ENCODE measurements around the gene ZNF644.

The ZNF644 gene

GRCh38 chr1:91022518-91022929 is 689 bp upstream of the ZNF644 start:
- Histone ChIP-seq H3K4me3 (peak overlapping the region; percentile 85), H3K27ac (peak overlapping the region; percentile 97 to 100)
- TF ChIP-seq, protein P1, sequence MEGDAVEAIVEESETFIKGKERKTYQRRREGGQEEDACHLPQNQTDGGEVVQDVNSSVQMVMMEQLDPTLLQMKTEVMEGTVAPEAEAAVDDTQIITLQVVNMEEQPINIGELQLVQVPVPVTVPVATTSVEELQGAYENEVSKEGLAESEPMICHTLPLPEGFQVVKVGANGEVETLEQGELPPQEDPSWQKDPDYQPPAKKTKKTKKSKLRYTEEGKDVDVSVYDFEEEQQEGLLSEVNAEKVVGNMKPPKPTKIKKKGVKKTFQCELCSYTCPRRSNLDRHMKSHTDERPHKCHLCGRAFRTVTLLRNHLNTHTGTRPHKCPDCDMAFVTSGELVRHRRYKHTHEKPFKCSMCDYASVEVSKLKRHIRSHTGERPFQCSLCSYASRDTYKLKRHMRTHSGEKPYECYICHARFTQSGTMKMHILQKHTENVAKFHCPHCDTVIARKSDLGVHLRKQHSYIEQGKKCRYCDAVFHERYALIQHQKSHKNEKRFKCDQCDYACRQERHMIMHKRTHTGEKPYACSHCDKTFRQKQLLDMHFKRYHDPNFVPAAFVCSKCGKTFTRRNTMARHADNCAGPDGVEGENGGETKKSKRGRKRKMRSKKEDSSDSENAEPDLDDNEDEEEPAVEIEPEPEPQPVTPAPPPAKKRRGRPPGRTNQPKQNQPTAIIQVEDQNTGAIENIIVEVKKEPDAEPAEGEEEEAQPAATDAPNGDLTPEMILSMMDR (IDR thresholded peaks at IDR 0.05), result no peak
- no peak for DNase-seq (ENCODE audit: low spot score)

DNA sequence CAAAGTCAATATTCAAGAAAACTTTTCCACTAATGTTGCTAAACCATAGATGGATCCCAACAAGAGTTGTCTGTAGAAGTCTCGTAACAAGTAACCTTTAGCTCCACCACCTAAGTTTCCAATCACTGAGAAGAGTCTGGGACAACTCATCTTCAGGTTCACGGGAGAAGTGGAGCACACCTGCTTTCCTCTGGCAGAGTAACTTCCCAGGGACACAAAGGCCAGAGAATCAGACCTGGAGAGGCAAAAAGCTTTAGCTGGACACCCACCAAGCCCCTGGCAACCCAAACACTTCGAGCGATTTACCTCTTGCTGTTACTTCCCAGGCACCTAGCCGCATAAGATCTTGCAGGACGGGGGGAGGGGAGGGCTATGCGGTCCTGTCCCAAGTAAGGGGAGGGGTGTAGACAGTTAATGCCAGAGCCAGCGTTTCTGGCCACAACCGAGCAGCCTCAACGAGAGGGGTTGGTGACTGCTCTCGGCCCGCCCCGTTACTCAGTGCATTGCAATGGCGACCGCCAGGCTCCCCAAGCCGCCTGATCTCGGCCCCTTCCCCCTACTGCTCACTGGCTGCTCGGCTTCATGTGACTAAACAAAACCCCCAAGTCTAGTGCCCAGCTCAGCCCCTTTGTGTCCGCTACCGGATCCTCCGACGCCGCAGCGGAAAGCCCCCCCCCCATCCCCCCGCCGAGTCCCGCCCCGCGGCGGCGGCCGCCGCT is 709 bp downstream of the ZNF644 start:
- peak; percentile 83 for DNase-seq (ENCODE audit: low spot score)
- TF ChIP-seq, protein P1 (IDR thresholded peaks at IDR 0.05), result no peak
- peak overlapping the region; percentile 85 for H3K4me3 ChIP-seq
- H3K27ac ChIP-seq, result peak overlapping the region; percentile 97 to 100

DNA sequence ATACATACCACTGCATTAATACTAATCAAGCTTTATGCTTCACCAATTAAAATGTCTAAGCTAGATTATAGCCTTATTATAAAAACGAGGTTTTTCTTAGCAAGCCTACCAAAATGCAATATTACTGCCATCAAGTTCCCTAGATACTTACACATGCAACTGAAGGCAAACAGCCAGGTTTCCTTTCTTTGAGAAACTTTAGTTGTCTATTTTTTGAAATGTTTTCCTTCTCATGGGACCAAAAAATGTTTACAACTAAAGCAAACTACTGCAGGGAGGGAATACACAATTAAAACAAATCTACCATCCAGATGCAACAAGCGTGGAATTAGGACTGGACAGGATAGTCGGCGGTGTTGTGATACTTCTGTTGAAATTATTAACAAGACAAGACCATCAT is 1.3 kb downstream of the ZNF644 start:
- TF ChIP-seq, protein P1 (IDR thresholded peaks at IDR 0.05), result no peak
- DNase-seq (ENCODE audit: low spot score), result no peak
- Histone ChIP-seq H3K27ac (peak overlapping the region; percentile 97 to 100), H3K4me3 (peak overlapping the region; percentile 85)

GRCh38 chr1:91018006-91018405 is 3.8 kb downstream of the ZNF644 start:
- Histone ChIP-seq H3K4me3 (no peak overlapping the region), H3K27ac (no peak overlapping the region)
- DNase-seq (ENCODE audit: low spot score), result no peak
- TF ChIP-seq, protein P1 (IDR thresholded peaks at IDR 0.05), result peak; percentile 26

DNA sequence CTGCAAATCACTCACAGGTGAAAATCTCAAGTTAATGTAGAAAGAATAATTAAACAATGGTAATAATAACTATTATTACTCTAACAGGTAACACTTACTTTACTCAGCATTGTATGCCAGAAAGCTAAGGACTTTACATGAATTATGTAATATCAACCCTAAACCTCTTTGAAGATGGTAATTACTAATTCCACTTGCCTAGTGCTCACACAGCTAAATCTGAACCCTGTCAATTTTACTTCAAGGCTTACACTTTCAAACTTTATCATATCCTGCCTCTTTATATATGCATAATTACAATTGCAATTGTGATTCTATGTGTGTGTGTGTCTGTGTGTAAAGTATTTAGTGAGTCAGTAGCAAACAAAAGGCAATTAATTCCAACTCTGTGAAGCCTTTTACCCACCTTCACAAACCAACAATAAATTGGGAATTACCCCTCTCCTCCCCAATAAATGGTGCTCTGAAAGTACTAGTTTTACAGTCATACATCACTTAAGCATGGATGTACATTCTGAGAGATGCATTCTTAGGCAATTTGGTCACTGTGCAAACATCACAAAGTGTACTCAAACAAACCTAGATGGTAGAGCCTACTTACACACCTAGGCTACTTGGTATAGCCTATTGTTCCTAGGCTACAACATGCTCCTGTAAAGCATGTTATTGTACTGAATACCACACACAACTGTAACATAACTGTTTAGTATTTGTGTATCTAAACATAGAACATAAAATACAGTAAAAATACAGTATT is 5.9 kb downstream of the ZNF644 start:
- H3K27ac ChIP-seq, result no peak overlapping the region
- TF ChIP-seq, protein P1 (IDR thresholded peaks at IDR 0.05), result no peak
- no peak for DNase-seq (ENCODE audit: low spot score)
- no peak overlapping the region for H3K4me3 ChIP-seq

DNA sequence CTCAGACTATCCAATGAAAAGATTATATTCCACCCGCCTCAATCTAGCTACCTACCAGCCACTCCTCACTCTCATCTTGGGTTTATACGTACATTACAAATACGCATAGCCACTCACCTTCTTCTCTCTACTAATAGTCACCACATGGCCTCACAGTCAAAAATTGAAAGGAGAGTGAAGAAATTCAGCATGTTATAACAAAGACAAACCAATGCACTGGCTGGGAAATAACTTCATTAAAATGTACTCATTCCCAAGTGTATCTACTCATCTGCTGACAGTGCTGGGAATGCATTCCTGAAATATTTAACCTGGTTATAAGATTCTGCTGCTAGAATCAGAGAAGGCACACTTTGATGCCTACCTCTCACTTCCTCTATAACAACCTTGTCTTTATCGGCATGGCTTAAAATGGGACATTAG is 6.5 kb downstream of the ZNF644 start:
- no peak for DNase-seq (ENCODE audit: low spot score)
- no peak overlapping the region for H3K4me3 ChIP-seq
- TF ChIP-seq, protein P1 (IDR thresholded peaks at IDR 0.05), result no peak
- H3K27ac ChIP-seq, result no peak overlapping the region

Data from coronary artery (tissue), 2 donors.